Stimulated activated CD8-positive, alpha-beta memory T cell treated with anti-CD3 and anti-CD28 coated beads, Interleukin-12 subunit alpha, Interleukin-12 subunit beta, amount 100 ng/mL, for 24 hours (primary cell): ENCODE data around the gene UTP14C.
"Not testable (repeated sequence)": the region's sequence is repeated elsewhere in the genome, so short reads cannot be mapped to it uniquely, and the experiment has no call there.

Source experiments
- DNase-seq: peaks from one replicate; pipeline ENCODE4 v3.0.0-alpha.2; 2020; ENCODE audit errors: extremely low read depth

Gene UTP14C

DNA sequence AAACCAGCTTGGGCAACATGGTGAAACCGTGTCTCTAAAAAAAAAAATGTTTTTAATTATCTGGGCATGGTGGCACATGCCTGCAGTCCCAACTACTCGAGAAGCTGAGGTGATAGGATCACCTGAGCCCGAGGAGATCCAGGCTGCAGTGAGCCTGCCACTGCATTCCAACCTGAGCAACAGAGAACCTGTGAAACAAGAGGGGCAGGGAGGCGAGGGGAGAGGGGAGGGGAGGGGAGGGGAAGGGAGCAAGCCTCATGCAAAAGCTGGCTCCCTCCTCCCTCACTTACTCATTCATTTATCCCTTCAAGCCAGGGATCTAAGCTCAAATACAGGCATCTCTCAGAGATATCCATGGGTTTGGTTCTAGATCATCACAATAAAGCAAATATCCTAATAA lies 22.1 kb upstream of the UTP14C start:
- DNase-seq = no peak

DNA sequence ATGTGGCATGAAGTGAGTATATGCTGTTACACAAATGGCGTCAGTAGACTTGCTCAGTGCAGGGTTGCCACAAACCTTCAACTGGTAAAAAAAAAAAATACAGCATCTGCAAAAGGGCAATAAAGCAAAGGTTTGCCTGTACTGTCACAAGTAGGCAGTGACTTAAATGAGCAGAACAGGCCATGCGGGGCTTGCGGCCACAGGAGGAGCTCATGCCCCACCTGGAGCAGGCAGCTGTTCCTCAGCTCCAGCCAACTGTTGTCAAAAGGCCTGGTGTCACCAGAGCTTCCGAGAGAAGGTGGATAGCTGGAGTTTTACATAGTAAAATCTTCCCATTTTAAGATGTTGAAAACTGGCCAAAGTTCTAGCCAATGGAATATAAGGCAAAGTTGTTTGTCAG lies 20.9 kb upstream of the UTP14C start:
- DNase-seq = no peak

DNA sequence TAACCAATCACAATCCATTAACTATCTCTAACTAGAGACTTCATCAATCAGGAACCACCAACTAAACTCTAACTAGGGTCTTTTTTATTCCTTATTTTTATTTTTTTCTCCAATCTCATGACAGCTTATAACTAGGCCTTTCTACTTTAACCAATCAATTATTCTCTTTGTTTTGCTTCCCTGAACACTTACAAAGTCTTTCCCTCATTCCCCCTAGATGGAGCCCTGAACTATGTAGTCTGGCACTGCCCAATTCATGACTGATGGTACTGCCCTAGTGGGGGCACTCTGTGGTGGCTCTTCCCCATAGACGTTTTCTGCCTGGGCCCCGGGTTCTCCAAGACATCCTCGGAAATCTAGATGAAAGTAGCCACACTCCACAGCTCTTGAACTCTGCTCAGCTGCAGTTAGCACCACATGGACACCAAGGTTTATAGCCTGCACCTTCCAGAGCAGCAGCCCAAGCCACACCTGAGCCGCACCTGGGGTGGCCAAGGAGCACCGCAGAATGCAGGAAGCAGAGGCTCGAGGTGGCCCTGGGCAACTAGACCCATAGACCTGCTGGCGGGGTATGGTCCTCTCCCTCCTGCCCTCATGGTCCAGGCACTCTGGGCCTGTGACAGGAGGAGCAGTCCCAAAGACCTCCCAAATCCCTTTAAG lies 19.9 kb upstream of the UTP14C start:
- no peak for DNase-seq

DNA sequence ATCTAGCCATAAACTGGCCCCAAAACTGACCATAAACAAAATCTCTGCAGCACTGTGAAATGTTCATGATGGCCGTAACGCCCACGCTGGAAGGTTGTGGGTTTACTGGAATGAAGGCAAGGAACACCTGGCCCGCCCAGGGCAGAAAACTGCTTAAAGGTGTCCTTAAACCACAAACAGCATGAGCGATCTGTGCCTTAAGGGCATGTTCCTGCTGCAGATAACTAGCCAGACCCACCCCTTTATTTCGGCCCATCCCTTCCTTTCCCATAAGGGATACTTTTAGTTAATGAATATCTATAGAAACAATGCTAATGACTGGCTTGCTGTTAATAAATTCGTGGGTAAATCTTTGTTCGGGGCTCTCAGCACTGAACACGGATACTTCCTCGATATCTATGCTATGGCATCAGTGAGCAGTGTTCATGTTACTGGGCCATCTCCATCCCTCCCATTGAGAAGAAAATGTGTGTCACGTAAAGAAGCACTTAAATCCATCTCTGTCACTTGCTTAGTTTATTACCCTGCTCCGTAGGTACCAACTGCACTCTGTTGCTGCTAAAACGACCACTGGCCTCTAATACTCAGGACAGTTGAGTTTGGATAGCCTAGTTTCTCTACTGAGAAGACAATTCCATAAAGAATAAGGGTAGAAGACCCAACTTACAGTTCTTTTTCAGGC lies 18.5 kb upstream of the UTP14C start:
- DNase-seq = no peak

DNA sequence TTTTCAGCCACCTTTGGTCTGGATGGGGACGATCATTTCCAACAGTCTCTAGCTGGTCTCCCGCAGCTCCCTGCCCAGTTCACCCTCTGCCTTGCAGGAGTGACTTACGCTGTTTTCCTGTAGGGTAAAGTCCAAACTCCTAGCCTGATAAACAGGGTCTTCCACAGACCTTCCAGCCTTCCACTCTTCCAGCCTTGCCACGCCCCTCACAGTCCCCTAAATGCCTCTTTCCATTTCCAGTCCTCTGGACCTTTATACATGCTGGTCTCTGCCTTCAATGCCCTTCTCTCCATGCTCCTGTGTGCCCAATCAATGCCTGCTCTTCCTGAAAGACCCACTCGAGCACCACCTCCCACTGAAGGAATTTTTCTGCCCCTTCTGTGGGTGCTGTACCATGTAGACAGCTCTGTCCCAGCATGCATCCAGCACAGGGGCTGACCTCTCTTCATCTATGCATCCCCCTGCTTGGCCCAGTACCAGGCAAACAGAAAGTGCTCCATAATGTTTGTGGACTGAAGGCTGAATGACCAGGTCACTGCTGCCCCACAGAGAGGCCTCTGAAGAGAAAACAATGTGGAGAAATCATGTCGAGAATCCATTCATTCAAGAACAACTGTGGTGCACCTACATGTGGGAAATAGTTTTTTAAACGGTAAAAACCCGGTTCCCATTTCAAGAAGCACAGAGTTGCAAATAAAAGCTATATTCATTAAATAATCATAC lies 17.8 kb upstream of the UTP14C start:
- no peak for DNase-seq

DNA sequence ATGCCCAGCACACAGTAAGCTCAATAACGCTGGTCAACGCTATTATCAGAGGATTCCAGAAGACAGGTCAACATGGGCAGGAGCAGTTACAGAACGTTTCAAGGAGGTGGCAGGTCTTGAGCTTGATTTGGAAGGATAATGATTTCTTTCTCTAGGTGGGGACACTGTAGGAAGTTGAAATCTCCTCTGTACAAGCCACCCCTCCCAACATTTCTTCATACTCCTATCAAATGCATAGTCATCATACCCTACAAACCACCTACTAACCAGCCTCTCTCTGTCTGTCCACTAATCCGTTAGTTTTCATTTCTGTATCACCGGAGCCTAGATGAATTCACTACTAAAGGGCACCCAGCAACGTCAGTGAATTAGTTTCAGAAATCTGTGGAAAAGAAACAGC lies 14.5 kb upstream of the UTP14C start:
- no peak for DNase-seq

DNA sequence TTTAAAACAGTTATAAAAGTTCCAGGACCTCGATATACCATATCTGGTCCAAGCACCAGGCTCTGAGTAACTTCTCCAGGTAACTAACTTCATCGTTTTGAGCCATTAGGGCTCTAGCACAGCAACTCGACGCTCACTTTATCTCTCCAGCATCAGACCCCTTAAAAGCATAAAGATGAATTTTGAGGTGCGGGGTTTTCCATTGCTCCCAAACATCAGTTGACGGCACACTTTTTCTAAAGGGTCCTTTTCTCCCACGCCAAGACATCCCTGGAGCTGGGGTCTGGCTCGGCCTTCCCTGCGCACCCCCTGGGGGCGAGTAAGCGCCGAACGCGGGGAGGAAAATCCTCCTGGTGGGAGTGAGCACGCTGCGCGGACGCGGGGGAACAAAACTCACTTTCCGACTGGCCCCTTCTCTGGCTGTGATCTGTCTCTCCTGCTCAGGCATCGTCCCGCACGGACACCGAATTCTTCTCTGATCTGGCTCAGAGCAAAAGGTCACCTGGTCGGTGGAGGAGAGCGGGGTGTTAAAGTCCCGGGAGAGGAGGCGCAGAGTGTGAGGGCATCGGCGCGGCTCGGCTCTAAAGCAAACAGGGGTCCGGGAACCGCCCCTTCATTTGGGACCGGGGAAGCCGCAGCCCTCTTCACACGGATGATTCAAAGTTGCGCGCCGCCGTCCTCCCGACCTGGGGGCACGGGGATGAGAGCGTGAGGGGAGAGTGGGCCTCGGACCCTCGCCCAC lies 13.4 kb upstream of the UTP14C start, which contains the start of gene ATP7B:
Gene ATP7B, minus strand, starts transcription at position 561 of the 742 bp plus-strand sequence. Its CDS starts 113 bp downstream, at position 448.
- DNase-seq = no peak

DNA sequence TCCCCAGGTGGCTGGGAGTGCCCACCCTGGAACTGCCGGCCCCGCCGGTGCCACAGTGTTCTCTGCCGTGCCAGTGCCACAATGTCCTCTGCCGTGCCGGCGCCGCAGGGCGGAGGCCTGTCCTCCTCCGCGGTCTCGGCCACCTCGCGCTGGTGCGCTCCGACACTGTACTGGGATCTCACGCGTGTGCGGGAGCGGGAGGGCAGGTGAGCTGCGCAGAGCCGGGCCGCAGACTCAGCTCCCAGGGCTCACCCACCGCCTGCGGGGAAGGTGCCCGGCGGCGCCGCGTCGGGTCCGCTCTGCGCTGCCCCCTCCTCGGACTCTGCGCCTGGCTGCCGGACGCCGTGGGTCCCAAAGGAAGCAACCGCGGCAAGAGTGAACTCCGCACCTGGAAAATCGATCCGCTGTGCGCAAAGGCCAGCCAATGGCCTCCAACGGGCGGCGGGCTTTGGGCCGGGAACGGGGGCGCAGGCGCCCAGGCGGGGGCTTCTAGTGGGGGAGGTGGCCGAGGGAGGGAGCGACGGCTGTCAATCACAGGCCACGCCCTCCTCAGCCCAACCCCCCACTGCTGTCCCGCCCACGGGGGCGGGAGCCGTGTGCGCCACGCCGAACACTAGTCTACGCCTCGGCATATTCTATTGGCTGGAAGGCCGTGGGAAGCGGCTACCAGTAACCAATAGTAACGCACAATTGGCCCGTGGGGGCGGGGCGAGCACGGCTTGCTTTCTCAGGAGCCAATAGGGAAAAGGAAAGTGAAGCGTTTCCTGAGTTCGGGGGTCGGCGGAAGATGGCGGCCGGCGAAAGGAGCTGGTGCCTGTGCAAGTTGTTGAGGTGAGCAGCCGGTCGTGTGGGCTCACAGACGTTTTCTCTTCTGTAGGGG lies 12.6 kb upstream of the UTP14C start, which contains the start of gene ALG11:
Gene ALG11, plus strand, starts transcription at position 767 of the 880 bp plus-strand sequence. Its CDS starts 21 bp downstream, at position 788.
- DNase-seq = peak; percentile 99

DNA sequence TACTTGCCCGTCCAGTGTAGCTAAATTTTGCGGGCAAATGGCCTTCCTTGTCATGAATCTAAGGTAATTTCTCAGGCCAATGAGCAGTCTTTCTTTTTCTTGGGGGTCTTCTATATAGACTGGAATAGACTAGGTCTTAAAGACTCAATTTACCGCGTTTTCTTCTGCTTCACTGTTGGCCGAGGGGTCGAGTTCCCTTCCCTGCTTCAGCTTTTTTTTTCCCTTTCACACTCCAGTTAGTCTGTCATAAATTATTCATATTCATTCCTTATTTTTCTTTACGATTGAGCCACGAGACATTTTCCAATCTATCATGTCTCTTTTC lies 12.0 kb upstream of the UTP14C start:
- DNase-seq = no peak

DNA sequence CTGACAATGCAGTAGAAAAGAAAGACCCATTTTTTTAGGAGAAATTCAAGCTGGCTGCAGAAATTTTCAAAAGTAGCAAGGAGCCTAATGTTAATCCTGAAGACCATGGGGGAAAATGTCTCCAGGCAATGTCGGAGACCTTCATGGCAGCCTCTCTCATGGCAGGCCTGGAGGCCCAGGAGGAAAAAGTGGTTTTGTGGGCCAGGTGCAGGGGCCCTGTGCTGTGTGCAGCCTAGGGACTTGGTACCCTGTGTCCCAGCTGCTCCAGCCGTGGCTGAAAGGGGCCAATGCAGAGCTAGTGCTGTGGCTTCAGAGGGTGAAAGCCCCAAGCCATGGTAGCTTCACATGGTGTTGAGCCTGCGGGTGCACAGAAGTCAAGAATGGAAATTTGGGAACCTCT lies 8.2 kb upstream of the UTP14C start:
- no peak for DNase-seq

DNA sequence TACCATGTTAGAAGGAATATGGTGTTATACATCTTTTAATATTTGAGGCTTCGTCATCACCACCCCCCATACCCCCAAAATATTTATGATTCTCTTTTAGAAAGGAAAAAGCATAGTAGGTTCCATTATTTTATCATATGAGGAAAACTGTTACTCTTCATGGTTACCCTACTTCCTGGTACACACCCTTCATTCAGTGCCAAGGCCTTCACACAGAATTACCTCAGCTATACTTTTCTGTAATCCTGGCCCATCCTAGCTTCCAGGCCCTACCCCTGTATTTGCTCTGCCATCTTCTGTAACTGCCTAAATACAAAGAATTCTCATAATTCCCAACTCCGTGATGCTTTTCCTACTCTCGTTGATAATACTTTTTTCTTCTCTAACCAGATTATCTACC lies 4.3 kb upstream of the UTP14C start:
- no peak for DNase-seq

DNA sequence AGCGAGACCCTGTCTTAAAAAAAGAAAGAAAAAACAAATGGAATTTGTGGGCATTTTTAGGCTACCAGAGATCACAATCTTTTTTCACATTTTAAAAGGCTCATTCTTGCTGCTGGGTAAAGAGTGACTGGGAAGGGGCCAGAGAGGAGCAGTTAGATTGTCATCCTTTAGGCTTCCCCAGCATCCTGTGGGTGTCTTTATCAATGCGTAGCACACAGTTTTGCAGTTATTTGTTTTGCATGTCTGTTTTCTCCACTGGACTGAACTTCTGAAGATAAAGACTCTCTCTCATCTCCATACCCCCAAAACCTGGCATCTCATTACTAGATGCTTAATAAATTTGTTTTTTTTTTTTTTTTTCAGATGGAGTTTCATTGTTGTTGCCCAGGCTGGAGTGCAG lies 2.1 kb upstream of the UTP14C start:
- no peak for DNase-seq

DNA sequence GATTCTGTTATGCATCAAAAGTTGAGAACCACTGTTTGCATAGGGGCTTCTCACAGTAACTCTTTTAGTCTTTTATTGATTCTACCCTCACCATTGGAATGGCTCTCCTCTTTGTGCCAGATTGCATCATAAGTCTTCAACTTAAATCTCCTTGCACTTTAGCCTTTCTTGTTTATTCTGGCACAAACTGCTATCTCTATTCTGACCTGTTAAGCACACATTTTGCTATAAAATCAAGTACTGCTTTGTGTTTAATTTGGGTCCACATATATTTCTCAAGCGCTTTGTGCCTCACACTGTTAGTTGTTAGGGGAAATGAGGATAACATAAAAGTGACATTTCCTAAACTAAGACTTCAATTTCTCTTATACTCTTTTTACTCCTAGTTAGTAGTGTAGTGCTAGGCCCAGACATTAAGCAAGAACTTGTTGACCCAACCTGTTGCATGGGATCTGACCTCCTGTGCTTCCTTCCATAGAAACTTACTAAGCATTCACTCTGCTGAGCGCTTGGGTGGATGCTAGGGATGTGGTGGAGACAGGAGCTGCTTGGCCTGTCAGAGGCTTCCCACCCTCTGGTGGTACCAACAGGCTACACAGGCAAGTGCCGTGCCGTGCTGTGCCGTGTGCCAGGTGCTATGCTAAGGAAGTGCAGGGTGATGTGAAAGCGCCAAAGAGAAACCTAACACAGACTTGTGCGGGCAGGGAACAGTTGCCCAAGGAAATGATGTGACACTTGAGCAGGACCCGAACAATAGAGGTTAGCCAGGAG lies 1.2 kb downstream of the UTP14C start:
- DNase-seq = no peak

DNA sequence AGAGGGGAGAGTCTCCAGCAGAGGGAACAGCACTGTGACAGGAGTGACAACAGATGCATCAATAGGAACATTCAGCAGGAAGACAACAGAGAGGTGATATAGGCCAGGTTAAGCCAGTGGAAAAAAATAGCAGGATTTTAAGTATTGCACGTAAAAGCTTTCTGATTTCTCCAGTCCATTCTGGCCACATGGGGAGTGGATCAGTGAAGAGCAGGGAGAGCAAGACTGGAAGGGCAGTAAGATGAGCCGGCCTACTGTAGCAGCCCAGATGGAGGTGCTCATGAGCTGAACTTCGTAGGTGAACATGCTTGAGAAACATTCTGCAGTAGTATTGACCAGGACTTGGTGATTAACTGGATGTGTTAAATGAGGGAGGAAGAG lies 1.7 kb downstream of the UTP14C start:
- no peak for DNase-seq

DNA sequence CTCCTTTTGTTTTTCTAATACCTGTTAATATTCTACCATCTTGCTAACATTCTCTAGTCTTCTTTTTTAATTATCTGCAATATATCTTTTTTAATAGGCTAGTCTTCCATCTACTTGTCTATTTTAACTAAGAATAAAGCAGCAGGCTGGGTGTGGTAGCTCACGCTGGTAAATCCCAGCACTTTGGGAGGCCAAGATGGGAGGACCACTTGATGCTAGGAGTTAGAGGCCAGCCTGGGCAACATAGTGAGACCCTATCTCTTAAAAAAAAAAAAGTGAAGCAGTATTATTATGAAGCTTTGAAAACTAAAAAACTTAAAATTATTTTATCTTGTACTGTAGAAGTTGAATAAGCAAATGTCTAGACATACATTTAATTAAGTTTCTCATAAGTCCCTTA lies 3.3 kb downstream of the UTP14C start:
- no peak for DNase-seq

DNA sequence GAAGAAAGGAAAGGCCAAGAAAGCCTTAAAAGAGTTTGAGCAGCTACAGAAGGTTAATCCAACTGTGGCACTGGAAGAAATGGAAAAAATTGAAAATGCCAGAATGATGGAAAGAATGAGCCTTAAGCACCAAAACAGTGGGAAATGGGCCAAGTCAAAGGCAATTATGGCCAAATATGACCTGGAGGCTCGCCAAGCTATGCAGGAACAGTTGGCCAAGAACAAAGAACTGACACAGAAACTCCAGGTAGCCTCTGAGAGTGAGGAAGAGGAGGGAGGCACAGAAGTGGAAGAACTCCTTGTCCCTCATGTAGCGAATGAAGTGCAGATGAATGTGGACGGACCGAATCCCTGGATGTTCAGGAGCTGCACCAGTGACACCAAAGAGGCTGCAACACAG lies 5.1 kb downstream of the UTP14C start:
- DNase-seq = no peak

DNA sequence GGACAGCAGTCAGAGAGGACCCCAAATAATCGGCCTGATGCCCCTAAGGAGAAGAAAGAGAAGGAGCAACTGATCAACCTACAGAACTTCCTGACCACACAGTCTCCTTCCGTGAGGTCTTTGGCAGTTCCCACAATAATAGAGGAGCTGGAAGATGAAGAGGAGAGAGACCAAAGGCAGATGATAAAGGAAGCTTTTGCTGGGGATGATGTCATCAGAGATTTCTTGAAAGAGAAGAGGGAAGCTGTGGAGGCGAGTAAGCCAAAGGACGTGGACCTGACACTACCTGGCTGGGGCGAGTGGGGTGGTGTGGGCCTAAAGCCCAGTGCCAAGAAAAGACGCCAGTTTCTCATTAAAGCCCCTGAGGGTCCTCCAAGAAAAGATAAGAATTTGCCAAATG lies 5.9 kb downstream of the UTP14C start:
- not testable (repeated sequence) for DNase-seq

DNA sequence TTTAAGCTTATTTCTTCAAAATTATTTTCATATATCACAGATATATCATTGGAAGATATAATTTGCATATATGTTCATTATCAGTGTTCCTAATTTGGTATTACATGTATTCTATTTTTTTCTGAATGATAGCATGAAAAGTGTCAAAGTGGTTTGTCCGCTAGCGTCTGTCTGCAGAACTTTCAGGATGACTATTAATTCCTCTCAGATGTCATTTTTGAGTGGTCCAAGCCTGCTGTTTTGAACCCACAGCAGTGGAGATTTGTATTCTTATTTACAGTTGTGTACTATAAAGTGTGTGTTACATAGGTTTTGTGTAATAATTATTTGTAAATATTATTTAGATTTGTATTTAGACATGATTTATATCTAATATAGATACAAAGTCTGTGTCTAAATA lies 8.5 kb downstream of the UTP14C start:
- DNase-seq = no peak

DNA sequence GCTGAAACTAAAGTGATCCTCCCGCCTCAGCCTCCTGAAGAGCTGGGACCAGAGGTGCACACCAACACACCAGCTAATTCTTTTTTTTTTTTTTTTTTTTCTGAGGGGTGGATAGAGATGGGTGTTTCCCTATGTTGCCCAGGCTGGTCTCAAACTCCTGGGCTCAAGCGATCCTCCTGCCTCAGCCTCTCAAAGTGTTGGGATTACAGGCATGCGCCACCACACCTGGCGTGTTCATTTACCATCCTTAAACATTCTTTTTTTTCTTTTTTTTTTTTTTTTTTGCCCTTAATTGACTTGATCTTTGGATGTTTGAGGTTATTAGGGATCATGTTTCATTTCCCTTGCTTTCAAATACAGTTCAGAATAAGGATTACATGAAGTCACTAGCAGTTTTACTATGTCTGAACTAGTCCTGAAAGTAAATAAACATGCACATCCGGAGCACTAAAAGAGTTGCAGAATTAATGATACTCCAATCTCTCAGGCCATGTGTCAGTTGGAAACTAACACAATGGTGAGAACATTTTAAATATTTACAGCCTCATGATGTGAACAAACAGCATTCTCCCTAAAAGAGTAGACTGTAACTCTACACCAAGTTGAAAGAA lies 10.2 kb downstream of the UTP14C start:
- DNase-seq = no peak

DNA sequence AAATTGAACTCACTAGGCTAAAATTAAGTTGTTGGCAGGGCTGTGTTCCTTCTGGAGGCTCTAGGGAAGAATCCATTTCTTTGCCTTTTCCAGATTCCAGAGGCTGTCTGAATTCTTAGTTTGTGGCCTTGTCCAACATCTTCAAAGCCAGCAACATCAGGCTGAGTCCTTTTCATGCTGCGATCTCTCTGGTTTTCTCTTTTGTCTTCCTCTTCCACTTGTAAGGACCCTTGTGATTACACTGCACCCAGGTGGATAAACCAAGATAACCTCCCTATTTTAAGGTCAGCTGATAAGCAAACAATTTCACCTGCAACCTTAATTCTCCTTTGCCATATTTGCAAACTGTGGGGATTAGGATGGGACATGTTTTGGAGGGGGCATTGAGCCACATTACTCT lies 11.5 kb downstream of the UTP14C start:
- DNase-seq = no peak
